ENCODE data around the gene ALK.

ALK gene

DNA sequence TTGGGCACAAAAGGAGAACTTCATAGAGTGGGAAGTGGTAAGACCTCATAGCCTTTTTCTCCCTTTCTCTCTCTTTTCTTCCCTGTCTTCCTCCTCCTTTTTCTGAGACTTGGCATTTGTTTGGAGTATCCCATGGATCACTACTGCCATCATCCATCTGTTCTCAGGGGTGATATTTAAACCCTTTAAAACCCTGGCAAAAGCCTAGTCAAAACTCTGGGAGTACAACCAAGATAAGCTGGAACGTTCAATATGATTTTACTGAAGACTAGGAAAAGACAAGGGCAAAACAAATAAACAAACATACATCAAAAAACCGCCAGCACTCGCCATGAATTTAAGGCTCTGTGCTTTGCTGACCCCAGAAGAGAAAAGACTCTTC is 552.7 kb downstream of the ALK start:
- no peak overlapping the region for H2AFZ ChIP-seq (ENCODE audit: low read length)
- H3K4me2 ChIP-seq (ENCODE audit: low read length), result no peak overlapping the region
- no peaks in the 10 kb centered on the region for H4K20me1 ChIP-seq (ENCODE audit: insufficient read depth, low read length)
- no peaks in the 10 kb centered on the region for H3K27me3 ChIP-seq (ENCODE audit: insufficient read depth, low read length)
- H3F3A ChIP-seq (ENCODE audit: insufficient read depth, low read length), result no peaks in the 10 kb centered on the region
- no peak overlapping the region for H3K27ac ChIP-seq (ENCODE audit: low read depth, low read length, poor library complexity, severe bottlenecking)
- H3K79me2 ChIP-seq (ENCODE audit: insufficient read depth, low read length), result no peaks in the 10 kb centered on the region
- no peaks in the 10 kb centered on the region for H3K4me1 ChIP-seq (ENCODE audit: insufficient read depth, low read length, severe bottlenecking)
- H3K9me3 ChIP-seq (ENCODE audit: low read length), result no peaks in the 10 kb centered on the region
- no peak overlapping the region for H3K4me3 ChIP-seq (ENCODE audit: low read depth, low read length, poor library complexity, severe bottlenecking)
- no peaks in the 10 kb centered on the region for H3K9me2 ChIP-seq (ENCODE audit: low read depth, low read length)
- no peak overlapping the region for H3K9ac ChIP-seq (ENCODE audit: low read length)
- TF ChIP-seq, protein P1, sequence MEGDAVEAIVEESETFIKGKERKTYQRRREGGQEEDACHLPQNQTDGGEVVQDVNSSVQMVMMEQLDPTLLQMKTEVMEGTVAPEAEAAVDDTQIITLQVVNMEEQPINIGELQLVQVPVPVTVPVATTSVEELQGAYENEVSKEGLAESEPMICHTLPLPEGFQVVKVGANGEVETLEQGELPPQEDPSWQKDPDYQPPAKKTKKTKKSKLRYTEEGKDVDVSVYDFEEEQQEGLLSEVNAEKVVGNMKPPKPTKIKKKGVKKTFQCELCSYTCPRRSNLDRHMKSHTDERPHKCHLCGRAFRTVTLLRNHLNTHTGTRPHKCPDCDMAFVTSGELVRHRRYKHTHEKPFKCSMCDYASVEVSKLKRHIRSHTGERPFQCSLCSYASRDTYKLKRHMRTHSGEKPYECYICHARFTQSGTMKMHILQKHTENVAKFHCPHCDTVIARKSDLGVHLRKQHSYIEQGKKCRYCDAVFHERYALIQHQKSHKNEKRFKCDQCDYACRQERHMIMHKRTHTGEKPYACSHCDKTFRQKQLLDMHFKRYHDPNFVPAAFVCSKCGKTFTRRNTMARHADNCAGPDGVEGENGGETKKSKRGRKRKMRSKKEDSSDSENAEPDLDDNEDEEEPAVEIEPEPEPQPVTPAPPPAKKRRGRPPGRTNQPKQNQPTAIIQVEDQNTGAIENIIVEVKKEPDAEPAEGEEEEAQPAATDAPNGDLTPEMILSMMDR (IDR thresholded peaks at IDR 0.05; ENCODE audit: low read length), result no peak
- no peak for TF ChIP-seq EZH2 (IDR thresholded peaks at IDR 0.05; ENCODE audit: borderline replicate concordance, low read length)
- no peaks in the 10 kb centered on the region for H3K36me3 ChIP-seq (ENCODE audit: insufficient read depth, low read length)

DNA sequence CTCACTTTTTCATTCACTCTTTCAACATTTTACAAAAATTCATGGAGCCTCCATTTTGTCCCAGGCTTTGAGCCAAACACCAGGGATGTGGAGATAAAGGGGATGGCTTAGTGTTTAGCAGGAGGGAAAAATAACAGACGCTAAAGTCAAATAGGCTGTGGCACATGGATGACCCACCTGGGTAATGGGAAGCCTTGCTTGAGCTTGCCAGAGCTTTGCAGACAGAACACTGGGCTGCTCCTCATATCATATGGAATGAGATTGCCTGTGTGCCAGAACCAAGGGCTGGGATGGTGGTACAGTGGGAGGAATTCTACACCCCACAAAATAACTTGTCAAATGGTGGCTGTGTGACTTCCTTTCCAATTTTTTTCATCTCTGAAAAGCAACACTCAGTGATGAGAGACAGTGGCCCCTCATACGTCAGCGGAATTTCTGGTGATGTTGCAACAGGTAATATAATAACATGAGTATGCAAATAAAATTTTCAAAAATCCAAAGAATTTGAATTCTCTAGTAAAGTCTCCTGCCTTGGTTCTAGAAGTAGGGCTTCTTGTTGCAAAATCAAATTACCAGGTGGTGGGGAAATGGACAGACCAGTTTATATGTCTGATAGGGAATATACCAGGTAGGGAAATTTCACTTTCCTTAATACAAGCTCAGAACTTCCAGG is 553.3 kb downstream of the ALK start:
- Histone ChIP-seq H3K79me2 (ENCODE audit: insufficient read depth, low read length) (no peaks in the 10 kb centered on the region), H3K4me1 (ENCODE audit: insufficient read depth, low read length, severe bottlenecking) (no peaks in the 10 kb centered on the region), H3K27ac (ENCODE audit: low read depth, low read length, poor library complexity, severe bottlenecking) (no peak overlapping the region), H3K27me3 (ENCODE audit: insufficient read depth, low read length) (no peaks in the 10 kb centered on the region), H2AFZ (ENCODE audit: low read length) (no peak overlapping the region), H3K36me3 (ENCODE audit: insufficient read depth, low read length) (no peaks in the 10 kb centered on the region), H3K9ac (ENCODE audit: low read length) (no peak overlapping the region), H3F3A (ENCODE audit: insufficient read depth, low read length) (no peaks in the 10 kb centered on the region), H3K9me3 (ENCODE audit: low read length) (no peaks in the 10 kb centered on the region), H3K4me2 (ENCODE audit: low read length) (no peak overlapping the region), H4K20me1 (ENCODE audit: insufficient read depth, low read length) (no peaks in the 10 kb centered on the region), H3K9me2 (ENCODE audit: low read depth, low read length) (no peaks in the 10 kb centered on the region), H3K4me3 (ENCODE audit: low read depth, low read length, poor library complexity, severe bottlenecking) (no peak overlapping the region)
- no peak for TF ChIP-seq EZH2 (IDR thresholded peaks at IDR 0.05; ENCODE audit: borderline replicate concordance, low read length)
- TF ChIP-seq, protein P1 (IDR thresholded peaks at IDR 0.05; ENCODE audit: low read length), result no peak

DNA sequence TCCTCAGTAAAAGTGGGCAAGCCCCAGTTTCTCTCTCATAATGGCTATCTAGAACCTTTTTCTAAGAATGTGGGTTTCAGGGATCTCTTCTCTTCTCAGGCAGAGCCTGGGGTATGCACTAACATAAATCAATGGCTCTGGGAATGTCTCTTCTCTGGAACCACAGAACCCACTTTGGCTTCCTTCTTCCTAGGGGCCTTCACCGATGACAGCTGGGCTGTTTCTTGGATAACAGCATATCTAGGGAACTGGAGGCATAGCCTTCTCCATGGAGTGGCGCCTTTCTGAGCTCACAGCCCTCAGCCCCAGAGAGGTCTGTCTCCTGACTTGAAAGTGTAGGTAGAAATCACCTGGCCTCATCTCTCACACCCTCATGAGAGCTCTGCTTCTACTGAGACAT is 558.3 kb downstream of the ALK start:
- Histone ChIP-seq H3K9ac (ENCODE audit: low read length) (no peak overlapping the region), H3F3A (ENCODE audit: insufficient read depth, low read length) (no peaks in the 10 kb centered on the region), H3K4me3 (ENCODE audit: low read depth, low read length, poor library complexity, severe bottlenecking) (no peak overlapping the region), H3K27me3 (ENCODE audit: insufficient read depth, low read length) (no peaks in the 10 kb centered on the region), H4K20me1 (ENCODE audit: insufficient read depth, low read length) (no peaks in the 10 kb centered on the region), H3K4me1 (ENCODE audit: insufficient read depth, low read length, severe bottlenecking) (no peaks in the 10 kb centered on the region), H3K79me2 (ENCODE audit: insufficient read depth, low read length) (no peaks in the 10 kb centered on the region), H3K27ac (ENCODE audit: low read depth, low read length, poor library complexity, severe bottlenecking) (no peak overlapping the region), H3K4me2 (ENCODE audit: low read length) (no peak overlapping the region), H3K36me3 (ENCODE audit: insufficient read depth, low read length) (no peaks in the 10 kb centered on the region), H3K9me2 (ENCODE audit: low read depth, low read length) (no peaks in the 10 kb centered on the region), H2AFZ (ENCODE audit: low read length) (no peak overlapping the region), H3K9me3 (ENCODE audit: low read length) (no peaks in the 10 kb centered on the region)
- no peak for TF ChIP-seq EZH2 (IDR thresholded peaks at IDR 0.05; ENCODE audit: borderline replicate concordance, low read length)
- TF ChIP-seq, protein P1 (IDR thresholded peaks at IDR 0.05; ENCODE audit: low read length), result no peak
